Neural progenitor cell (in vitro differentiated cells): ENCODE measurements around the gene THEM4.

ENCODE experiments used
- EZH2 ChIP-seq: fragments of 200-600 bp; sonication (generic); IDR thresholded peaks from 2 replicates; pipeline ENCODE4 v1.6.1; 2017; ENCODE audit warnings: antibody characterized with exemption, mild to moderate bottlenecking, moderate library complexity
- EZH2phosphoT487 ChIP-seq: fragments of 200-600 bp; sonication (generic); IDR thresholded peaks from 2 replicates; pipeline ENCODE4 v1.6.1; 2017; ENCODE audit warnings: antibody characterized with exemption
- TF ChIP-seq, protein P1 (sequence below): fragments of 200-600 bp; sonication (generic); IDR thresholded peaks from 2 replicates; pipeline ENCODE4 v1.5.1; 2017; ENCODE audit warnings: antibody characterized with exemption, mild to moderate bottlenecking

DNA sequence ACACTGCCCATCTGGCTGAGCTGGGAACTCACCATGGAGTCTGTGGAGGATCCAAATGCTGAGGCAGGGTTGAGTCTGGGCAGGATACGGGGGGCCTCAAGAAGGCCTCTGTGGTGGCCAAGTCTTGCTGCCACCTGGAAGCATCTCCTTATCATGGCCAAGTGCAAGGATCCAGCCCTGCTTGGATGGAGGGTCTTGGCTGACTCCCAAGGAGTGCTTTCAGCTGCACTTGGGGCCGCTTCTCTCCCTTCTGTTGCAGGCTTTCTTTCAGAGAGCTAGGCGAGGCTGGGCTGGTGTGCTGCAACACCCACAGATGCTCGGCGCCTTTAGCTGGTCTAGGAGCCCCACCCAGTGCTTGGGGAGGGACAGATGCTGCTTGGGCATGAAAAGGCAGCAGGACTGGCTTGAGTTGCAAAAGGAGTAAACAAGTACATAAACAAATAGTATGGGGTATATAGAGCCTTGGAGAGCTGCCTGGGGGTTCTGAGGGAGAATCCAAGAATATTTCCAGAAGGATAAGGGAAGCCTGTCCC, 55.8 kb downstream of the THEM4 start, which contains the start of gene THEM5:
- TF ChIP-seq, protein P1, sequence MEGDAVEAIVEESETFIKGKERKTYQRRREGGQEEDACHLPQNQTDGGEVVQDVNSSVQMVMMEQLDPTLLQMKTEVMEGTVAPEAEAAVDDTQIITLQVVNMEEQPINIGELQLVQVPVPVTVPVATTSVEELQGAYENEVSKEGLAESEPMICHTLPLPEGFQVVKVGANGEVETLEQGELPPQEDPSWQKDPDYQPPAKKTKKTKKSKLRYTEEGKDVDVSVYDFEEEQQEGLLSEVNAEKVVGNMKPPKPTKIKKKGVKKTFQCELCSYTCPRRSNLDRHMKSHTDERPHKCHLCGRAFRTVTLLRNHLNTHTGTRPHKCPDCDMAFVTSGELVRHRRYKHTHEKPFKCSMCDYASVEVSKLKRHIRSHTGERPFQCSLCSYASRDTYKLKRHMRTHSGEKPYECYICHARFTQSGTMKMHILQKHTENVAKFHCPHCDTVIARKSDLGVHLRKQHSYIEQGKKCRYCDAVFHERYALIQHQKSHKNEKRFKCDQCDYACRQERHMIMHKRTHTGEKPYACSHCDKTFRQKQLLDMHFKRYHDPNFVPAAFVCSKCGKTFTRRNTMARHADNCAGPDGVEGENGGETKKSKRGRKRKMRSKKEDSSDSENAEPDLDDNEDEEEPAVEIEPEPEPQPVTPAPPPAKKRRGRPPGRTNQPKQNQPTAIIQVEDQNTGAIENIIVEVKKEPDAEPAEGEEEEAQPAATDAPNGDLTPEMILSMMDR = no peak
- no peak for TF ChIP-seq EZH2
- no peak for TF ChIP-seq EZH2phosphoT487
